Endodermal cell (in vitro differentiated cells): Measurements from ENCODE around the gene BCL2L14. TPM values are rescaled to one million over a fixed set of nuclear protein-coding genes. Genes with fewer than 3 reads are reported as not detected.

Experiments used
- DNase-seq: peaks from one replicate; pipeline ENCODE4 v3.0.0-alpha.2; 2017
- H3K27ac ChIP-seq: 2 replicates; pipeline ENCODE4 v1.5.1; 2013; ENCODE audit warnings: mild to moderate bottlenecking, low read depth, low read length, moderate library complexity
- H3K27me3 ChIP-seq: 2 replicates; pipeline ENCODE4 v1.6.1; 2013; ENCODE audit warnings: mild to moderate bottlenecking, low read length, moderate library complexity; ENCODE audit not compliant: insufficient read depth, control insufficient read depth, poor library complexity, severe bottlenecking
- H3K36me3 ChIP-seq: 2 replicates; pipeline ENCODE4 v1.7.0; 2013; ENCODE audit warnings: mild to moderate bottlenecking, low read length, moderate library complexity; ENCODE audit not compliant: control insufficient read depth, insufficient read depth
- H3K4me1 ChIP-seq: one replicate; pipeline ENCODE4 v1.7.0; 2013; ENCODE audit warnings: low read length; ENCODE audit not compliant: control insufficient read depth, insufficient read depth
- H3K4me3 ChIP-seq: 2 replicates; pipeline ENCODE4 v1.5.1; 2013; ENCODE audit warnings: mild to moderate bottlenecking, low read length, moderate library complexity
- H3K9ac ChIP-seq: 2 replicates; pipeline ENCODE4 v1.6.1; 2013; ENCODE audit warnings: mild to moderate bottlenecking, low read length, moderate library complexity; ENCODE audit not compliant: poor library complexity, severe bottlenecking; ENCODE audit errors: extremely low read depth
- H3K9me3 ChIP-seq: 2 replicates; pipeline ENCODE4 v1.6.1; 2013; ENCODE audit warnings: mild to moderate bottlenecking, low read length, moderate library complexity; ENCODE audit not compliant: control insufficient read depth
- H3K27ac Mint-ChIP-seq: 2 replicates; pipeline ENCODE4 v1.8.0; 2020; ENCODE audit warnings: mixed read lengths
- H3K27me3 Mint-ChIP-seq: 2 replicates; pipeline ENCODE4 v1.8.0; 2021; ENCODE audit warnings: mild to moderate bottlenecking, mixed read lengths; ENCODE audit not compliant: insufficient read depth
- H3K36me3 Mint-ChIP-seq: 2 replicates; pipeline ENCODE4 v1.8.0; 2020; ENCODE audit warnings: low read depth, mixed read lengths
- H3K4me1 Mint-ChIP-seq: 2 replicates; pipeline ENCODE4 v1.8.0; 2020; ENCODE audit warnings: mixed read lengths
- H3K4me3 Mint-ChIP-seq: 2 replicates; pipeline ENCODE4 v1.8.0; 2020; ENCODE audit warnings: mild to moderate bottlenecking, moderate library complexity, mixed read lengths
- H3K9me3 Mint-ChIP-seq: 2 replicates; pipeline ENCODE4 v1.8.0; 2020; ENCODE audit warnings: mild to moderate bottlenecking, mixed read lengths
- WGBS, 2 experiments: methylation state at CpG; one replicate each; pipeline versions ENCODE4 v1.1.5 to v1.1.7; 2013; ENCODE audit warnings: missing lambda C conversion rate in 2 of 2, mixed read lengths in 1 of 2; ENCODE audit not compliant: insufficient coverage in 1 of 2, insufficient read length in 1 of 2; 5-methylcytosine and 5-hydroxymethylcytosine counted together
- total RNA-seq, 2 donors: library from RNA; stranded (reverse); fragmentation: NEBNext Ultra II Directional in 1 of 2; extraction: Animal tissue kit (Norgen Biotek cat#: 25700) in 1 of 2; gene quantifications; 2 replicates in 1 of 2; 3 replicates in 1 of 2; pipeline ENCODE4 v1.2.1, GENCODE V29; 2021
- TF ChIP-seq, protein P1 (sequence below): fragments of 200-600 bp; sonication (generic); conservative IDR thresholded peaks from 2 replicates; pipeline ENCODE4 v1.5.0; 2021; ENCODE audit warnings: antibody characterized with exemption, mild to moderate bottlenecking

The BCL2L14 gene
- total RNA-seq, 2 donors from 2014 or later: 4.4 to 10.5 TPM

DNA sequence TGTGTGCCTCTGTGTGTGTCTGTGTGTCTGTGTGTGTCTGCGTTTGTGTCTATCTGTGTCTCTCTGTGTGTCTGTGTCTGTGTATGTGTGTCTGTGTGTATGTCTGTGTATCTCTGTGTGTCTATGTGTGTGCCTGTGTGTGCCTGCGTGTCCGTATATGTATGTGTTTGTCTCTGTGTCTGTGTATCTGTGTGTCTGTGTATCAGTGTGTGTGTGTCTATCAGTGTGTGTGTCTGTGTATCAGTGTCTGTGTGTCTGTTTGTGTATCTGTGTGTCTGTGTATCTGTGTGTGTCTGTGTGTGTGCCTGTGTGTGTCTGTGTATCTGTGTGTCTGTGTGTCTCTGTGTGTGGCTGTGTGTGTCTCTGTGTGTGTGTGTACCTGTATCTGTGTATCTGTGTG is 23.1 kb upstream of the BCL2L14 start:
- no peak overlapping the region for H3K4me3 ChIP-seq
- Mint-ChIP-seq H3K4me3 (no peak overlapping the region), H3K27me3 (no peaks in the 10 kb centered on the region), H3K9me3 (no peaks in the 10 kb centered on the region), H3K4me1 (peaks cover 7% of the 10 kb centered on the region), H3K36me3 (peaks cover 17% of the 10 kb centered on the region), H3K27ac (no peak overlapping the region)
- H3K4me1 ChIP-seq: no peaks in the 10 kb centered on the region
- H3K27ac ChIP-seq: no peak overlapping the region
- 93 to 100% methylated on average over 2 to 3 of the region's 3 CpGs for WGBS, 2 experiments
- no peaks in the 10 kb centered on the region for H3K27me3 ChIP-seq
- TF ChIP-seq, protein P1, sequence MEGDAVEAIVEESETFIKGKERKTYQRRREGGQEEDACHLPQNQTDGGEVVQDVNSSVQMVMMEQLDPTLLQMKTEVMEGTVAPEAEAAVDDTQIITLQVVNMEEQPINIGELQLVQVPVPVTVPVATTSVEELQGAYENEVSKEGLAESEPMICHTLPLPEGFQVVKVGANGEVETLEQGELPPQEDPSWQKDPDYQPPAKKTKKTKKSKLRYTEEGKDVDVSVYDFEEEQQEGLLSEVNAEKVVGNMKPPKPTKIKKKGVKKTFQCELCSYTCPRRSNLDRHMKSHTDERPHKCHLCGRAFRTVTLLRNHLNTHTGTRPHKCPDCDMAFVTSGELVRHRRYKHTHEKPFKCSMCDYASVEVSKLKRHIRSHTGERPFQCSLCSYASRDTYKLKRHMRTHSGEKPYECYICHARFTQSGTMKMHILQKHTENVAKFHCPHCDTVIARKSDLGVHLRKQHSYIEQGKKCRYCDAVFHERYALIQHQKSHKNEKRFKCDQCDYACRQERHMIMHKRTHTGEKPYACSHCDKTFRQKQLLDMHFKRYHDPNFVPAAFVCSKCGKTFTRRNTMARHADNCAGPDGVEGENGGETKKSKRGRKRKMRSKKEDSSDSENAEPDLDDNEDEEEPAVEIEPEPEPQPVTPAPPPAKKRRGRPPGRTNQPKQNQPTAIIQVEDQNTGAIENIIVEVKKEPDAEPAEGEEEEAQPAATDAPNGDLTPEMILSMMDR: no peak
- no peaks in the 10 kb centered on the region for H3K9me3 ChIP-seq
- DNase-seq: peak; percentile 52
- no peak overlapping the region for H3K9ac ChIP-seq
- peaks cover 8% of the 10 kb centered on the region for H3K36me3 ChIP-seq

DNA sequence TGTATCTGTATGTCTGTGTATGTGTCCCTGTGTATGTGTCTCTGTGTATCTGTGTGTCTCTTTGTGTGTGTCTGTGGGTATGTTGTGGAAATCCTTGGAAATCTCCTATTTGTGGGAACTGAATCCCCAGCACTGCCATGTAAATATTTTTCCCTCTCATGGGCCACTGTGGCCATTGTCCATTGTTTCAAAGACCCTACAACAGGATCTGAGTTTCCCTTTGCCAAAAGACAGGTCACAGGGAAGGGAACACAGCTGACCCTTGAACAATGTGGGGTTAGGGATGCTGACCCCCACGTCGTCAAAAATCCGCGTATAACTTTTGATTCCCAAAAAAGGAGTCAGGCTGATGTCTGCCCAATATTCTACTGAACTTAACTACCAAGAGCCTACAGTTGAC is 22.5 kb upstream of the BCL2L14 start:
- Histone ChIP-seq H3K27ac (no peak overlapping the region), H3K9me3 (no peaks in the 10 kb centered on the region), H3K9ac (no peak overlapping the region), H3K4me1 (no peaks in the 10 kb centered on the region), H3K36me3 (peaks cover 8% of the 10 kb centered on the region), H3K4me3 (no peak overlapping the region), H3K27me3 (no peaks in the 10 kb centered on the region)
- TF ChIP-seq, protein P1: no peak
- Mint-ChIP-seq H3K9me3 (no peaks in the 10 kb centered on the region), H3K4me3 (no peak overlapping the region), H3K27me3 (no peaks in the 10 kb centered on the region), H3K27ac (no peak overlapping the region), H3K4me1 (peaks cover 10% of the 10 kb centered on the region), H3K36me3 (peaks cover 20% of the 10 kb centered on the region)
- DNase-seq: peak; percentile 41
- 86 to 93% methylated on average over 4 of the region's 4 CpGs for WGBS, 2 experiments

DNA sequence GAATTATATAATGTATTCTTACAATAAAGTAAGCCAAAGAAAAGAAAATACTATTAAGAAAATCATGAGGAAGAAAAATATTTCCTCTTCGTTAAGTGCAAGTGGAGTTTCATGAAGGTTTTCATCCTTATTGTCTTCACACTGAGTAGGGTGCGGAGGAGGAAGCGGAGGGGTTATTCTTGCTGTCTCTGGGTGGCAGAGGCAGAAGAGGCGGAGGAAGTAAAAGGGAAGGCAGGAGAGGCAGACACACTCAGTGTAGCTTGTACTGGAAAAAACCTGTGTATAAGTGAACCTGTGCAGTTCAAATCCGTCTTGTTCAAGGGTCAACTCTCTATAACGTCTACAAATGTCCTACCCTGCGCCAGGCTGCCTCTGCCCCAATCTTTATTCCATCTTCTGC is 22.0 kb upstream of the BCL2L14 start:
- Mint-ChIP-seq H3K27ac (no peak overlapping the region), H3K4me3 (no peak overlapping the region), H3K4me1 (peaks cover 10% of the 10 kb centered on the region), H3K36me3 (peaks cover 23% of the 10 kb centered on the region), H3K27me3 (no peaks in the 10 kb centered on the region), H3K9me3 (no peaks in the 10 kb centered on the region)
- H3K36me3 ChIP-seq: peaks cover 8% of the 10 kb centered on the region
- H3K9ac ChIP-seq: no peak overlapping the region
- H3K9me3 ChIP-seq: no peaks in the 10 kb centered on the region
- no peaks in the 10 kb centered on the region for H3K27me3 ChIP-seq
- DNase-seq: peak; percentile 36
- TF ChIP-seq, protein P1: no peak
- 86 to 95% methylated on average over 5 to 7 of the region's 7 CpGs for WGBS, 2 experiments
- no peak overlapping the region for H3K4me3 ChIP-seq
- no peaks in the 10 kb centered on the region for H3K4me1 ChIP-seq
- H3K27ac ChIP-seq: no peak overlapping the region
